ENCODE data around the gene HERPUD1. TPM values are rescaled to one million over a fixed set of nuclear protein-coding genes. Genes with fewer than 3 reads are reported as not detected.

The HERPUD1 gene
- total RNA-seq, 1 experiment from 2014 or later: 28.9 TPM

DNA sequence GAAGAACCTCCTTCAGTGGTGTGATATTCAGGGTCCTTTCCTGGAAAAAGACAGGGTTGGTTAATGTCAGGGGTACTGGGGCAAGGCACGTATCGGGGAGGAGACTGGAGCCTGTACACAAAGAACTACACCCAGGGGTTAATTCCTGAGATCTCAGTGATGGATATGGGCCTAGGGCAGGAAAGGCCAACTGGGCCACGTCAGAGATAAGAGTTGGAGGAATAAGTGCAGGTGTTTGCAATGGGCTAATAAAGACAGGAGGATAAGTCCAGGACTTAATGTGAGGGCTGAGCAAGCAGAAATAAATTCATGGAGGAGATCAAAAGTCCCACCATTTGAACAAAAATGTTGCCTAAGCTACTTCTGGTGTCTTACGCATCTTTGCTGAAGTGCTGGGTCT is 10.4 kb upstream of the HERPUD1 start:
- WGBS (ENCODE audit: extremely low coverage, insufficient read length, low lambda C conversion rate): no CpG with 5 or more reads among the region's 4 CpGs
- Mint-ChIP-seq H3K27ac (no peak overlapping the region), H3K36me3 (ENCODE audit: insufficient read depth in 1 of 3, low read depth in 3 of 3) (no peaks in the 10 kb centered on the region)

More for the DNA sequence above, 10.4 kb upstream of the HERPUD1 start:
- Histone ChIP-seq H3K23ac (ENCODE audit: insufficient read length, low read depth, low read length) (no peak overlapping the region), H3K18ac (ENCODE audit: insufficient read length, low read depth, low read length) (no peak overlapping the region), H4K20me1 (ENCODE audit: control insufficient read depth, insufficient read depth, insufficient read length) (no peaks in the 10 kb centered on the region), H2BK20ac (ENCODE audit: low read depth, low read length, poor library complexity, severe bottlenecking) (no peak overlapping the region), H3K79me1 (ENCODE audit: insufficient read depth, low read depth, low read length, poor library complexity, severe bottlenecking) (no peaks in the 10 kb centered on the region), H3K9ac (ENCODE audit: extremely low read depth, insufficient read length, low read length) (no peak overlapping the region), H4K5ac (ENCODE audit: insufficient read length, low read depth, low read length) (no peak overlapping the region), H3K27me3 (ENCODE audit: insufficient read depth, low read length) (no peaks in the 10 kb centered on the region), H4K8ac (replicated peaks; ENCODE audit: insufficient read length, low read depth, low read length) (no peak overlapping the region), H2BK12ac (ENCODE audit: insufficient read length, low read depth, low read length) (no peak overlapping the region), H2AK5ac (ENCODE audit: insufficient read length, low read length) (no peak overlapping the region), H3K27ac (ENCODE audit: insufficient read length, low read depth, low read length) (no peak overlapping the region), H3T11ph (ENCODE audit: low read length) (no peak overlapping the region), H3K4ac (ENCODE audit: low read depth, low read length) (no peak overlapping the region), H3K79me2 (ENCODE audit: insufficient read depth, low read length) (no peaks in the 10 kb centered on the region), H2BK120ac (ENCODE audit: low read depth, low read length, poor library complexity, severe bottlenecking) (no peak overlapping the region), H4K91ac (ENCODE audit: insufficient read length, low read depth, low read length) (no peak overlapping the region), H3K14ac (ENCODE audit: insufficient read depth, low read length) (no peak overlapping the region), H3K9me3 (ENCODE audit: control insufficient read depth, low read depth, low read length) (no peaks in the 10 kb centered on the region), H3K56ac (ENCODE audit: insufficient read length, low read depth, low read length) (no peak overlapping the region), H3K4me1 (ENCODE audit: insufficient read depth, low read length) (no peaks in the 10 kb centered on the region), H3K23me2 (ENCODE audit: insufficient read length, low read depth, low read length, poor library complexity, severe bottlenecking) (no peaks in the 10 kb centered on the region), H2BK5ac (ENCODE audit: insufficient read length, low read length) (no peak overlapping the region), H2BK15ac (ENCODE audit: low read depth, low read length) (no peak overlapping the region), H2AFZ (ENCODE audit: low read length) (no peak overlapping the region), H3K4me2 (ENCODE audit: insufficient read depth, insufficient read length, low read length) (no peak overlapping the region)
- DNase-seq: no peak
- Mint-ChIP-seq H3K4me3 (no peak overlapping the region), H3K27me3 (ENCODE audit: low read depth) (peaks cover 14% of the 10 kb centered on the region), H3K9me3 (peaks cover 0 to 2% of the 10 kb centered on the region in 2 experiments; a peak in 1 of 5 replicates), H3K4me1 (peaks cover 3 to 6% of the 10 kb centered on the region in 2 experiments; a peak in 1 of 4 replicates)
- no peak for TF ChIP-seq CTCF (conservative IDR thresholded peaks at IDR 0.05)

Data from H9 (cell line).